GM18502 (cell line): ENCODE data around the gene AKT3.

ENCODE experiments used
- ATAC-seq: cut with Tn5 transposase; IDR thresholded peaks from one replicate; pipeline ENCODE4 v1.9.1; 2021; ENCODE audit warnings: mild to moderate bottlenecking; ENCODE audit not compliant: unreplicated experiment, poor library complexity

The AKT3 gene

GRCh38 chr1:243639027-243639658, 210.9 kb downstream of the AKT3 start:
- no peak for ATAC-seq

DNA sequence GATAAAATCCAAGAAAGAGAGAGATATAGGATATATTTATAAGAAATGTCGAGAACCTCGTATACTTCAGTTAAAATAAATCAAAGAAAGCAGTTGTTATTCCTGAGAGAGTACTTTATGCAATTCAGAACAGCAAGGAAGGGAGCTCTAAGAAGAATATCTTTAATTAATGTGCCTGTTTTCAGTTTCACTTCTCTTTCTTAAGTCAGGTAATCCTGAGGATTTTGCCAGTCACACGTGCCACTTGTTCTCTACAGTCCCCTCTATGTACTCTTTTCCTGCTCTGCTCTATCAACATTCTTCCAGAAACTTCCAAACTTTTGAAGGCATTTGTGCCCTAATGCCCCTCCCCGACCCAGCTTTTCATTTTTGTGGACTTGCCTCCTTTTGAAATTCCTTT, 211.9 kb downstream of the AKT3 start:
- no peak for ATAC-seq

DNA sequence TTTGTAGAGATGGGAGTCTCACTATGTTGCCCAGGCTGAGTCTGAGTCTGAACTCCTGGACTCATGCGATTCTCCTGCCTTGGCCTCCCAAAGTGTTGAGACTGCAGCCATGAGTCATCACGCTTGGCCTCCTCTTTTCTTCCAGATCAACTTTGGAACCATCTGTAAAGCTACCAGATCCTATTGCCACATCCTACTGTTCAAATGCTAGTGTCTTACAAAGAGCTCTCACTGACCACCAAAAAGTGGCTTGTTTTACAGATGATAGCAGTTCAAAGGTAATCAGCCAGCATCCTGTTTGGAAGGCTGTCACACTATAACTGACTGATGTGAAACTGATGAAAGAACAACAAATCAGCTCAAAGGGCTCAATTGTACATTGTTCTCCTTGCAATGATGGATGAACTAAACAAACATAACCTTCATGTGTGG, 221.6 kb downstream of the AKT3 start:
- ATAC-seq: no peak

- no peak for ATAC-seq
Observed at GRCh38 chr1:243623841-243624240, 226.2 kb downstream of the AKT3 start.

GRCh38 chr1:243621973-243622372, 228.1 kb downstream of the AKT3 start:
- no peak for ATAC-seq

DNA sequence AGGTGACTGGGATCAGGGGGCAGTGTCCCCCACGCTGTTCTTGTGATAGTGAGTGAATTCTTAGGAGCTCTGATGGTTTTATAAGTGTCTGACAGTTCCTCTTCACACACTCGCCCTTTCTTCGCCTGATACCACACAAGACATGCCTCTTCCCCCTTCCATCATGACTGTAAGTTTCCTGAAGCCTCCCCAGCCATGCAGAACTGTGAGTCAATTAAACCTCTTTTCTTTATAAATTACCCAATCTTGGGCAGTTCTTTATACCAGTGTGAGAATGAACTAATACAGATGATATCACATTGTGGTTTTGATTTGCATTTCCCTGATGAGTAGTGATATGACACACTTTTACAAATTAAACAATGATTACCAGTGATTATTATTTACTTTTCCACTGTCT, 229.9 kb downstream of the AKT3 start:
- ATAC-seq: no peak

DNA sequence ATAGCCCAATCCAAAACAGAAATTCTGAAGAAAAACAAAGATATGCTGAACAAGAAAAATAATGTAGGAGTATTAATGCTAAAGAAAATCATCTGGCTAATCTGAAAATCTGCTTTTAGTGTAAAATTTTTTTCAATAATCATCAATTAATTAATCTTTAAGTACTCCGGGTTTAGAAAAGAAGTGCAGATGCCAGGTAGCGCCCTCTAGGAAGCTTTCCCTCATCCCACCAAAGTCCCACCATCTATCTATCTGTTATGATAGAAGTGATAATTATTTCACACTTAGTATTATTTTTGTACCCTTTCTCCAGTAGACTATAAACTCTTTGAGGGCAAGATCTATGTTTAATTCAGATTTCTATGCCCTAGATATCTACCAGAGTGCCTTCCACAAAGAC, 240.3 kb downstream of the AKT3 start:
- ATAC-seq: no peak

GRCh38 chr1:243605604-243606003, 244.4 kb downstream of the AKT3 start:
- ATAC-seq: no peak

- no peak for ATAC-seq
Observed at GRCh38 chr1:243601720-243602119, 248.3 kb downstream of the AKT3 start.

DNA sequence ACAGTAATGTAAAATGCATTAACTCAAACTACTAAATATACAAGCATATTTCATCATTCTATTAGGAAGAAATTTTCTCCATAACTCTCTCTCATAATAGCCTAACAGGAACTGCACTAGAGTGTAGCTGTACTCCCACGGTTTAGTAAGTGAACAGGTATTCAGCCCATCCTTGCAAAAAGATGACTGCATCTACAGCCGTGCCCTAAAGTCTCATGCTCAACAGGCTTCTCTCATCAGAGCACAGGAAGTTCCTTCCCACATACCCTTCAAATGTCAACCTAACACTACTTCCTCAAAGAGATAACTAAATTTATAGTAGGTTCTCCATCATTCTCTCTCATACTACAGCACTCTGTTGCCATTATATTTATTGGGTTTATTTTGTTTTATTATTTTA, 251.6 kb downstream of the AKT3 start:
- ATAC-seq: peak; percentile 32

- no peak for ATAC-seq
Observed at GRCh38 chr1:243597383-243597782, 252.7 kb downstream of the AKT3 start.

DNA sequence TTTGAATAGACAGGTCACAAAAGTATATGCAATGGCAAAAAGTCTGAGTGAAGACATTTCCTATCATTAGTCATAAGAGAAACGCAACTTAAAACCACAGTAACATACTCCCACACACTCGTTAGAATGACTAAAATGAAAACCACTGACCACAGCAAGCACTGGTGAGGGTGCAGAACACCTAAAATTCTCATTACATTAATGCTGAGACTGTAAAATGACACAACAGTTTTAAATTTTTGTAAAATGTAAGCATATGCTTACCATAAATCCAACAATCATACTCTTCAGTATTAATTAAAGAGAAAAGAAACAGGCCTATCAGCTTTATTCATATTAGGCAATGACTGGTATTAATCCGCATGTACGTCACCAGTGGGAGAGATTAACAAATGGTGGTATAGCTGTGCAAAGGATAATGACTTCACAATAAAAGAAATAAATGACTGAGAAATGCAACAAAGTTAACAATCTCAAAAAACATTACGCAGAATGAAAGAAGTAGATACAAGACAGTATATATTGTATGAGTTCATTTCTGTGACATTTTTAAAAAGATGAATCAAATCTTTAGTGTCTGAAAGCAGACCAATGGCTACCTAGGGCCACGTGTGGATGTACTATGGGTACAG, 253.5 kb downstream of the AKT3 start:
- ATAC-seq: peak; percentile 97

GRCh38 chr1:243595527-243596210, 254.4 kb downstream of the AKT3 start:
- peak; percentile 27 for ATAC-seq

DNA sequence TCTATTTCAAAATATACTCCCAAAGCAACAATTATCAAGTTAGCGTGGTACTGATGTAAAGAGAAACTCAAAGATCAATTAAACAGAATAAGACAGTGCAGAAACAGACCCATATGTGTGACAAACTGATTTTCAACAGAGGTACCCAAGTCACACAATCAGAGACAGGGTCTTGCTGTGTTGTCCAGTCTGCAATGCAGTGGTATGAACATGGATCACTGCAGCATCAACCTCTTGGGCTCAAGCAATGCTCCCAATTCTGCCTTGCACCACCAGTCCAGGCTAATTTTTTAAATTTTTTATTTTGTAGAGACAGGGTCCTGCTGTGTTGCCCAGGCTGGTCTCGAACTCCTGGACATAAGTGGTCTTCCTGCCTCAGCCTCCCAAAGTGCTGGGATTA, 255.6 kb downstream of the AKT3 start:
- no peak for ATAC-seq

- peak; percentile 78 for ATAC-seq
Observed at GRCh38 chr1:243589286-243589685, 260.8 kb downstream of the AKT3 start.

- ATAC-seq: peak; percentile 92
Observed at GRCh38 chr1:243587823-243588560, 262.1 kb downstream of the AKT3 start.

DNA sequence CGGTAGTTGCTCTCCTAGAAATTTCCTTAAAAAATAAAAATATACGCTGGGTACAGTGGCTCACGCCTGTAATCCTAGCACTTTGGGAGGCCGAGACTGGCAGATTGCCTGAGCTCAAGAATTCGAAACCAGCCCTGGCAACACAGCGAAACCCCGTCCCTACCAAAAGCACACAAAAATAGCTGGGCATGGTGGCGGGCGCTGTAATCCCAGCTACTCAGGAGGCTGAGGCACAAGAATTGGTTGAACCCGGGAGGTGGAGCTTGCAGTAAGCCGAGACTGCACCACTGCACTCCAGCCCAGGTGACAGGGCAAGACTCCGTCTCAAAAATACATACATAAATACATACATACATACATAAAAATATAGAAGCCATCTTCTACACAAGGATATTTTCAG, 262.8 kb downstream of the AKT3 start:
- ATAC-seq: no peak

GRCh38 chr1:243585982-243586381, 264.1 kb downstream of the AKT3 start:
- no peak for ATAC-seq

DNA sequence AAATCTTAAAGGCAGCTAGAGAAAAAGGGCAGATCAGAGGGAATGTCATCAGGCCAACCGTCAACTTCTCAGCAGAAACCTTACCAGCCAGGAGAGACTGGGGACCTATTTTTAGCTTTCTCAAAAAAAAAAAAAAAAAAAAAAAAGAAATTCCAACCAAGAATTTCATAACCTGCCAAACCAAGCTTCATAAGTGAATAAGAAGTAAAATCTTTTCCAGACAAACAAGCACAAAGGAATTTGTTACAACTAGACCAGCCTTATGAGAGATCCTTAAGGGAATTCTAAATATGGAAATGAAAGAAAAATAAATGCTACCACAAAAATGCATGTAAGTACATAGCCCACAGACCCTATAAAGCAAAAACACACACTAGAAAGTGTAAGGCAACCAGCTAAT, 267.7 kb downstream of the AKT3 start:
- no peak for ATAC-seq

GRCh38 chr1:243580984-243581383, 269.1 kb downstream of the AKT3 start:
- no peak for ATAC-seq

DNA sequence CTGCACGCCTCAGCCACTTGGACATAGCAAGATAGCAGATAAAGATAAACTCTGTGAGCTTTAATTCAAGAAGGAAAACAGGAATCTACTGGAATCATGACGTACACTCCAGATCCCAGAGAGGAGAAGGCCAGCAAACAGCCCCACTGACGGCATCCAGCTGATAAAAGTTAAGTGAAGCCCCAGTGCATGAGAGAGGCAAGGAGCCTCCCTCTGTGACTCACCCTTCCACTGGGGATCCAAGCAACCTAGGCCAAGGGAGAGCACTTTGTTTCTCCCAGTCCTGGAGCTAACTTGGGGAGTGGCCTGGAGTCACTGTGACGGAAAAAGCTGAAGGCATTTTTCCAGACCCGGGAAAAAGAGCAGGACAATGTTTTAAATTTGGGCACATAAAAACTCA, 270.0 kb downstream of the AKT3 start:
- ATAC-seq: no peak
